Measurements from ENCODE around the gene EIF4E2. TPM values are rescaled to one million over a fixed set of nuclear protein-coding genes. Genes with fewer than 3 reads are reported as not detected.

The EIF4E2 gene
- total and polyA plus RNA-seq, 4 donors: 43.7 to 77.7 (median 65.9) TPM

- H3K27me3 ChIP-seq (ENCODE audit: control insufficient read depth in 3 of 3, insufficient read depth in 3 of 3, low read length in 2 of 3): no peaks in the 10 kb centered on the region
Measured at GRCh38 chr2:232597362-232598079, 47.0 kb downstream of the EIF4E2 start.

GRCh38 chr2:232598293-232598692, 47.8 kb downstream of the EIF4E2 start:
- H3K9me3 ChIP-seq (ENCODE audit: control insufficient read depth in 4 of 4, insufficient read depth in 3 of 4, low read length in 3 of 4): no peaks in the 10 kb centered on the region
- 89 to 90% methylated on average over 4 of the region's 4 CpGs for WGBS, 2 donors
- H3K27ac ChIP-seq (ENCODE audit: low read depth in 1 of 2, low read length in 1 of 2): no peak overlapping the region
- DNase-seq (no peak), ATAC-seq (ENCODE audit: insufficient read depth, low FRiP score) (no peak)
- no peak for TF ChIP-seq CTCF (IDR thresholded peaks at IDR 0.05; ENCODE audit: control extremely low read depth, extremely low read depth)
- H3K9ac ChIP-seq (ENCODE audit: insufficient read depth in 1 of 2, low read length in 2 of 2): no peak overlapping the region
- H3K4me3 ChIP-seq: no peak overlapping the region
- no peaks in the 10 kb centered on the region for H3K36me3 ChIP-seq (ENCODE audit: control insufficient read depth in 4 of 4, insufficient read depth in 4 of 4, low read length in 4 of 4)
- H3K4me1 ChIP-seq (ENCODE audit: control insufficient read depth in 5 of 5, insufficient read depth in 5 of 5, low read length in 5 of 5): no peaks in the 10 kb centered on the region
- no peaks in the 10 kb centered on the region for H3K27me3 ChIP-seq (ENCODE audit: control insufficient read depth in 3 of 3, insufficient read depth in 3 of 3, low read length in 2 of 3)

More at GRCh38 chr2:232597362-232598079, 47.0 kb downstream of the EIF4E2 start:
- Histone ChIP-seq H3K9ac (ENCODE audit: insufficient read depth in 1 of 2, low read length in 2 of 2) (no peak overlapping the region), H3K9me3 (ENCODE audit: control insufficient read depth in 4 of 4, insufficient read depth in 3 of 4, low read length in 3 of 4) (no peaks in the 10 kb centered on the region), H3K27ac (ENCODE audit: low read depth in 1 of 2, low read length in 1 of 2) (no peak overlapping the region), H3K4me1 (ENCODE audit: control insufficient read depth in 5 of 5, insufficient read depth in 5 of 5, low read length in 5 of 5) (no peaks in the 10 kb centered on the region), H3K36me3 (ENCODE audit: control insufficient read depth in 4 of 4, insufficient read depth in 4 of 4, low read length in 4 of 4) (no peaks in the 10 kb centered on the region), H3K4me3 (no peak overlapping the region)
- WGBS, 2 donors: 97% methylated on average over 7 of the region's 7 CpGs
- ATAC-seq (ENCODE audit: insufficient read depth, low FRiP score) (no peak), DNase-seq (no peak)
- no peak for TF ChIP-seq CTCF (IDR thresholded peaks at IDR 0.05; ENCODE audit: control extremely low read depth, extremely low read depth)

- Histone ChIP-seq H3K36me3 (ENCODE audit: control insufficient read depth in 4 of 4, insufficient read depth in 4 of 4, low read length in 4 of 4) (no peaks in the 10 kb centered on the region), H3K4me1 (ENCODE audit: control insufficient read depth in 5 of 5, insufficient read depth in 5 of 5, low read length in 5 of 5) (no peaks in the 10 kb centered on the region), H3K4me3 (no peak overlapping the region), H3K27me3 (ENCODE audit: control insufficient read depth in 3 of 3, insufficient read depth in 3 of 3, low read length in 2 of 3) (no peaks in the 10 kb centered on the region), H3K9me3 (ENCODE audit: control insufficient read depth in 4 of 4, insufficient read depth in 3 of 4, low read length in 3 of 4) (no peaks in the 10 kb centered on the region), H3K27ac (ENCODE audit: low read depth in 1 of 2, low read length in 1 of 2) (no peak overlapping the region), H3K9ac (ENCODE audit: insufficient read depth in 1 of 2, low read length in 2 of 2) (no peak overlapping the region)
- no peak for ATAC-seq (ENCODE audit: insufficient read depth, low FRiP score)
- DNase-seq: no peak
- no peak for TF ChIP-seq CTCF (IDR thresholded peaks at IDR 0.05; ENCODE audit: control extremely low read depth, extremely low read depth)
- WGBS, 2 donors: 85 to 91% methylated on average over 17 of the region's 17 CpGs
Measured at GRCh38 chr2:232600053-232600773, 49.7 kb downstream of the EIF4E2 start.
